ENCODE data around the gene TBC1D22B.
"Not testable (repeated sequence)": the region's sequence is repeated elsewhere in the genome, so short reads cannot be mapped to it uniquely, and the experiment has no call there.

TBC1D22B gene

GRCh38 chr6:37319856-37320480 lies 62.4 kb downstream of the TBC1D22B start:
- DNase-seq = no peak

GRCh38 chr6:37320646-37321045 lies 63.1 kb downstream of the TBC1D22B start:
- DNase-seq = no peak

- no peak for DNase-seq
Observed at GRCh38 chr6:37321101-37321500, 63.5 kb downstream of the TBC1D22B start.

GRCh38 chr6:37321516-37322415 lies 64.2 kb downstream of the TBC1D22B start:
- DNase-seq = no peak

GRCh38 chr6:37323580-37323979 lies 66.0 kb downstream of the TBC1D22B start:
- DNase-seq = peak in 1 of 56 donors; percentile 32

- peak in 1 of 56 donors; percentile 9 for DNase-seq
Observed at GRCh38 chr6:37324131-37325033, 66.8 kb downstream of the TBC1D22B start.

- not testable (repeated sequence) for DNase-seq
Observed at GRCh38 chr6:37330345-37330744, 72.8 kb downstream of the TBC1D22B start.

GRCh38 chr6:37331047-37331446 lies 73.5 kb downstream of the TBC1D22B start:
- DNase-seq = no peak

- no peak for DNase-seq
Observed at GRCh38 chr6:37332894-37333293, 75.3 kb downstream of the TBC1D22B start.

- DNase-seq = no peak
Observed at GRCh38 chr6:37334047-37334446, 76.5 kb downstream of the TBC1D22B start.

GRCh38 chr6:37338317-37338716 lies 80.7 kb downstream of the TBC1D22B start:
- DNase-seq = not testable (repeated sequence)

GRCh38 chr6:37338745-37339255 lies 81.2 kb downstream of the TBC1D22B start:
- DNase-seq = no peak

- no peak for DNase-seq
Observed at GRCh38 chr6:37339741-37340638, 82.4 kb downstream of the TBC1D22B start.

GRCh38 chr6:37340639-37340943 lies 83.0 kb downstream of the TBC1D22B start:
- DNase-seq = no peak

GRCh38 chr6:37343248-37343647 lies 85.7 kb downstream of the TBC1D22B start:
- no peak for DNase-seq

GRCh38 chr6:37344308-37344707 lies 86.7 kb downstream of the TBC1D22B start:
- no peak for DNase-seq

- DNase-seq = not testable (repeated sequence)
Observed at GRCh38 chr6:37345804-37346203, 88.2 kb downstream of the TBC1D22B start.

GRCh38 chr6:37347177-37347576 lies 89.6 kb downstream of the TBC1D22B start:
- DNase-seq = no peak

- DNase-seq = no peak
Observed at GRCh38 chr6:37347670-37348111, 90.1 kb downstream of the TBC1D22B start.

GRCh38 chr6:37351027-37351426 lies 93.5 kb downstream of the TBC1D22B start:
- DNase-seq = no peak
